UCSD-AML1 (cell line): ENCODE data around the gene SVEP1.

Source experiments
- DNase-seq: peaks from one replicate; lab custom pipeline; 2025; ENCODE audit not compliant: unreplicated experiment; lab: John Stamatoyannopoulos, UW

SVEP1 gene

GRCh38 chr9:110528645-110529044, 50.9 kb downstream of the SVEP1 start:
- DNase-seq, result no peak

- DNase-seq, result no peak
These were observed 53.1 kb downstream of the SVEP1 start for GRCh38 chr9:110526426-110526825.

- DNase-seq, result no peak
These were observed 58.3 kb downstream of the SVEP1 start for GRCh38 chr9:110521206-110521605.

- no peak for DNase-seq
These were observed 59.3 kb downstream of the SVEP1 start for GRCh38 chr9:110520120-110520701.

GRCh38 chr9:110517483-110517882, 62.1 kb downstream of the SVEP1 start:
- no peak for DNase-seq

GRCh38 chr9:110514897-110515296, 64.6 kb downstream of the SVEP1 start:
- DNase-seq, result no peak

GRCh38 chr9:110512817-110513216, 66.7 kb downstream of the SVEP1 start:
- DNase-seq, result no peak

GRCh38 chr9:110509792-110510191, 69.7 kb downstream of the SVEP1 start:
- no peak for DNase-seq

GRCh38 chr9:110502842-110503241, 76.7 kb downstream of the SVEP1 start:
- DNase-seq, result no peak

- no peak for DNase-seq
These were observed 79.9 kb downstream of the SVEP1 start for GRCh38 chr9:110499608-110500007.

GRCh38 chr9:110487196-110487595, 92.3 kb downstream of the SVEP1 start:
- no peak for DNase-seq

- no peak for DNase-seq
These were observed 93.3 kb downstream of the SVEP1 start for GRCh38 chr9:110486218-110486617.

- DNase-seq, result no peak
These were observed 100.1 kb downstream of the SVEP1 start for GRCh38 chr9:110479481-110479880.

GRCh38 chr9:110476251-110476650, 103.3 kb downstream of the SVEP1 start:
- no peak for DNase-seq

- DNase-seq, result no peak
These were observed 107.4 kb downstream of the SVEP1 start for GRCh38 chr9:110472111-110472510.

GRCh38 chr9:110468950-110469349, 110.6 kb downstream of the SVEP1 start:
- no peak for DNase-seq

GRCh38 chr9:110465190-110465589, 114.4 kb downstream of the SVEP1 start:
- DNase-seq, result no peak

- DNase-seq, result no peak
These were observed 115.2 kb downstream of the SVEP1 start for GRCh38 chr9:110464321-110464720.

- no peak for DNase-seq
These were observed 116.0 kb downstream of the SVEP1 start for GRCh38 chr9:110463499-110463898.

GRCh38 chr9:110457245-110457644, 122.3 kb downstream of the SVEP1 start:
- no peak for DNase-seq

- DNase-seq, result no peak
These were observed 122.9 kb downstream of the SVEP1 start for GRCh38 chr9:110456681-110457080.

GRCh38 chr9:110455860-110456259, 123.7 kb downstream of the SVEP1 start:
- DNase-seq, result no peak

GRCh38 chr9:110452227-110452801, 127.2 kb downstream of the SVEP1 start:
- DNase-seq, result no peak
